GM10847 (cell line): ENCODE data around the gene FLT1.

Source experiments
- POLR2A ChIP-seq: IDR thresholded peaks from 2 replicates; pipeline ENCODE4 v1.6.1; 2011; ENCODE audit not compliant: insufficient read length; ENCODE audit errors: extremely low read depth

Gene FLT1

DNA sequence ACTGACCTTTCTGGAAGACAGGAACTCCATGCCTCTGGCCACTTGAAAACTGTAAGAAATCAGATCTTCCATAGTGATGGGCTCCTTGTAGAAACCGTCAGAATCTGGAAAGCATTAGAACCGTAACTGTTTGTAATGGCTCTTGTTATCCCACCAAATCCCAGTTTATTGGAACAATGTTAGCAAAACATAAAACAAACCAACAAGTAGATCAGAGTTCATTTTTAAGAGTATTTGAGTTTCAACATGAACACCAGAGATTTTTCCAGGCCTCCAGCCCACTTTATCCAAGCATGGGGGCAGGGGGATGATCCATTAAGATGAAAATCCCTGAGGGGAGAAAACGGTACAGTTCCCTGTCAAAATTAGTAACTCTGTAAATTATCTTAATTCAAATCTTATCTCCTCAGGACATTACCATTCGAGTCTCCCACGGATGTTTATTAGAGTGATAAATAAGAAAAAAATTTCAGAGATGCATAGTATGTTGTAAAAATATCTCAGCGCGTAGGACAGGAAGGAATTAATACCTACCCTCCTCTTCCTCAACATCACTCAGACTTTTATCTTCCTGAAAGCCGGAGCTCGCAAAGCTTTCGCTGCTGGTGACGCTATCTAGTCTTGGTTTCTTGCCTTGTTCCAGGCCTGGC lies 172.5 kb downstream of the FLT1 start:
- no peak for TF ChIP-seq POLR2A

DNA sequence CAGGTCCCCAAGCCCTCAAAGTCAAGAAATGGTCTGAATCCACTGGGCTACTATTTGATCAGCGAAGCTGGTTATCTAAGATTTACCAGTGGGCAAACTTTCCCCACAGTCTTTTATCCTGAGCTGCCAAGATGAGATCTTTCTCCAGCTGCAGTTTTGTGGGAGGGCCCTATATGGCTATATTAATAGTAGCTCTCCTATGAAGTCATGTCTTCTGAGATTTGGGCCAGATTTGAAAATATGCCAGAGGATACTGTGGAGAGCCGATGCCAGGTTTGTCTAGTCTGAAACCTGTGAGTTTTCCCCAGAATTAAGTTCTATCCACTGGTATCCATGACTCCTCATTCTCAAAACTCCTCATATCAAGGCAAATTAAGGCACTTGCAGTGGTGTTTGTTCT lies 173.2 kb downstream of the FLT1 start:
- no peak for TF ChIP-seq POLR2A

DNA sequence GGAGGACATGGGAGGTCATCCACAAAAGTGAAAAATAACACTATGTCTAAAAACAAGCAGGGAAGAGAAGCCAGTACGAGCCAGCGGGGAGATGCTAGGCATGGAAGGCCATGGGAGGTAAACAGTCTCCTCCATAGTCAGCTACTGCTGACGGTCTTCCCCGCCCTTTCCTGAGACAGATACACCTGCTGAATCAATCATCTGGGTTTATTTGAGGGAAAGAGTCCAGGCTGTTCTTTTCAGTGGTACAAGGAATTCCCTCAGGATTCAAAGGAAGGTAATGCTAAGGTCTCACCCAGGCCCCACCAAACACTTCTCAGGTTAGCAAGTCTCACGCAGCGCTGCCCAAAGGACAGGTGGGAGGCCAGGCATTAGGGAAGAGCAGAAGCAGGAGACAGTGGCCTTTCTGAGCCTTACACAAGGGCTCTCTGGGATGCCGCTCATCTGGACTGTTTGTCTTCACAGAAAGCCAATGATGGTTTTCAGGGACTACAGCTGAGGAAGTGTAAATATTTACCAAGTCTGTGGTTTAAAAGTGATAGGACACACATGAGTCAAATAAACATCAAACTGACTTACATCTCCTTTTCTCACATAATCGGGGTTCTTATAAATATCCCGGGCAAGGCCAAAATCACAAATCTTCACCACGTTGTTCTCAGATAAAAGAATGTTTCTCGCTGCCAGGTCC lies 173.9 kb downstream of the FLT1 start:
- no peak for TF ChIP-seq POLR2A

DNA sequence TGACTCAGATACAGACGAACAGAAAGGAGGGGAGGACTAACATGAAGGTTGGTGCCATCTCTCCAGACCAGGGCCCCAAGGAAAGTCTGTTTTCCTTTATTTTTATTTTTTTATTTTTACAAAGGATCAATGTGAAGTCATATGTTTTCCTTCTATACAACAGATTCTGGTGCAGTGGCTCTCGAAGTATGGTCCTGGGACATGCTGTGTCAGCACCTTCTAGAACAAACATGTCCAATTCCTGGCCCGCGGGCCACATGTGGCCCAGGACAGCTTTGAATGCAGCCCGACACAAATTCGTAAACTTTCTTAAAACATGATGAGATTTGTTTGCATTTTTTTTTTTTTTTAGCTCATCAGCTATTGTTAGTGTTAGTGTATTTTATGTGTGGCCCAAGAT lies 174.7 kb downstream of the FLT1 start:
- TF ChIP-seq POLR2A = no peak

DNA sequence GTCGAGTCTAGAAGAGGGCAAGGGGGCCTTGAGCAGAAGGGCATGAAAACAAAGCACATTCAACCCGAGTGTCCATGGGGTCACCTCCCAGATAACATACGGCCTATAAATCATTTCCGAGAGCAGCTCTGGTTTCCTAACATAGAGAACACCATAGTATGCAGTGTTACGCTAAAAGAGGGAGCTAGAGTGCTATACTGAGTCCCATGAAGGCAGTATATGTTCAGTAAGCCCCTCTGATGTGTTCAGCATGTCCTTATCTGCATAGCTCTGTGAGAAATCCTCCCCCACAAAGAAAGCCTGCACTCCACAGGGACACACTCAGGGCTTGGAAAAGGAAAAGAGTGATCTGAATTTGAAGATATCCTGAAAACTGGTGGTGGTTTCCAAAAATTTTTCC lies 175.4 kb downstream of the FLT1 start:
- no peak for TF ChIP-seq POLR2A

DNA sequence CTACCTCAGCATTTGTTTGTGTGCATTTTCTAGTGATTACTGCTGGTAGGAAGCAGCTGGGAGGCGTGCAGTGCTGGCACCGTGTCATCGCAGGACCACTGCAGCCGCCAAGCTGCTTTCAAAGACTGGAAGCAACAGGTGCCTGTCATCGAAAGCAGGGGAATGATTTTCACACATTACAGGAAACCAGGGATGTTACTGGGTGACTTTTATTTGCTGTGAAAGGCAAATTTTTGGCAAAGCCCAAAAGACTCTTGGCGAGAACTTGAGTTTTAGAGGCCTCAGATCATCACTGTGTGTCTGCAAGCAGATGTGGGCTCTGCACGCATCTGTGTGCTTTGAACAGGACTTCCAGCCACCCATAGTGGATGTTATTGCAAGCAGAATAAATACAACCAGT lies 176.4 kb downstream of the FLT1 start:
- TF ChIP-seq POLR2A = no peak

DNA sequence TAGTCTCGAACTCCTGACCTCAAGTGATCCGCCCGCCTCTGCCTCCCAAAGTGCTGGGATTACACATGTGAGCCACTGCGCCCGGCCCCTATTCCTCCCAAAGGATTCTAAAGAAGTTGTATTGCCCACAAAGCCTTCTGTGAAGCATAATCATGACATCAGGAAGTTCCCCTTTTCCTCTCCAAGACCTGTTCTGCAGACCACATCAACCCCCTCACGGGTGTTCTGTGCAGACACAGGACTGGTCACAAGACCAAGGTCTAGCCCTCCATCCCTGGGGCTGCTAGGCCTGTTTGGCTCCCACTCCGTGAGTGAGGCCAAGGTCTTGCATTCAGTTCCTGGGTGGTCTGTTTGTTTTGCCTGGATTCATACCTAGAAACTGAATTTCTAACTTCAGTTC lies 178.1 kb downstream of the FLT1 start:
- TF ChIP-seq POLR2A = no peak

DNA sequence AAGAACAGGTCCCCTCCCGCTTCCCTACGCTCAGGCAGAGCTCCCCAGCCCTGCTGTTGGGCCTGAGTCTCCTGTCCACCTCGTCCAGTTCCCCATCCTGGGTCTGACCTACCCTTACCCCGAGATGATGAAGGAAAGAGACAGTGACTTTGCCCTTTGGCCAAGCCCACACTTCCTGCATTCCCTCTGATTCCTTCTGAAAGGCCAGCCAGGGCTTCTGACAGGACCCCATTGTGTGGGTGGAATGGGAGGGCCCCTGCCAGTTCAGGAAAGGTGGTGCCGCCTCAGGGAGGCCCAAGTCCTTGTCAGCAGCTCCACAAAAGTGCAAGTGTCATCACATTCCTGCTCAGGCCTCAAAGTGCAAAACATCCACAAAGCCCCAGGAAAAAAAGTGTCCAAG lies 178.8 kb downstream of the FLT1 start:
- no peak for TF ChIP-seq POLR2A

DNA sequence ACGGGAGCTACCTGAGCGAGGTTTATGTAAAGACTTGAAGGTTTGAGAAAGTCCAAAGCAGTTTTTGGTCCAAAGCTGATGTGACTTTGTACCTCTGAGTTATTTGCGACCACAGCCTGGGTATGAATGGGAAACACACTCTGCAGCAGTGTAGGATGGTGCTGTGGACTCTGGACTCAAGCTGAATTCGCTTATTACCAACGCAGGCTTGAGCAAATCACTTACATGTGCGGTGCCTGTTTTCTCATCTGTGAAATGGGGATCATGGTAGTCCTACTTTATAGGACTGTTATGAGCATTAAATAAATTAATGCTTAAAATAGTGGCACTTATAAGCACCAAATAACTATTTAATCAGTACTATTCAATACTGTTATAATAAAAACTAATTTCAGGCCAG lies 180.0 kb downstream of the FLT1 start:
- TF ChIP-seq POLR2A = no peak

DNA sequence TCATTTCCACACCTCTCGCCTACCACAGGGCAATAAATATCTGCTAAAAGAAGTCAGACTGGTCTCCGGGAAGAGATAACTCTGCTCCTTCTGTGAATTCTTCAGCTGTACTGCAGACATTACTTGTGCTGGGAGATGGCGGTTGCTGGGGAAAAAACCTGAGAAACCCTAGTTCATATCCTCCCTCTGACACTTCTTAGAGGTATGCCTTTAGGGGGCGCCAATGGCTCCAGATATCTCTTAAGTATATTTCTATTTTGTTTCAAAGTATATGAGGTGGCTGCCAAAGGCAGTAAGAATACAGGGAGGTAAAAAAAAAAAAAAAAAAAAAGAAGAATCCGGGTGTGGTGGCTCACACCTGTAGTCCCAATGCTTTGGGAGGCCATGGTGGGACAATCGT lies 181.3 kb downstream of the FLT1 start:
- TF ChIP-seq POLR2A = no peak

DNA sequence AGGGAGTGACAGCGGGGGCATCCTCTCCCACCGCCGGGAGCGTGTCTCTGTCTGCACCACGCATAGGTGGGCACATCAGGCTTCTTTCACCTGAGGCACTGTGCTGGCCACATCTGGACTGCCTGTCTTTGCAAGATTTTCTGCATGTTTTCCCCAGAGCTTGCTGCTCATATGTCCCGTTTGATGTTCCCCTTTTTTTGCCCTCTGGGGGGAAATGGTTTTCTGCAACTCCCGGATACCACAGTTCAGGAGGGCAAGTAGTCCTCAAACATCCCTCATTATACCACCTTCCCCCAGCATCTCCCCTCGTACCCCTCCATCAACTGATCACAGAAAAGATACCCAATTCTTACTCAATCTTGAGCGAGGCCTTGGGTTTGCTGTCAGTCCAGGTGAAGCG lies 188.6 kb downstream of the FLT1 start:
- no peak for TF ChIP-seq POLR2A

DNA sequence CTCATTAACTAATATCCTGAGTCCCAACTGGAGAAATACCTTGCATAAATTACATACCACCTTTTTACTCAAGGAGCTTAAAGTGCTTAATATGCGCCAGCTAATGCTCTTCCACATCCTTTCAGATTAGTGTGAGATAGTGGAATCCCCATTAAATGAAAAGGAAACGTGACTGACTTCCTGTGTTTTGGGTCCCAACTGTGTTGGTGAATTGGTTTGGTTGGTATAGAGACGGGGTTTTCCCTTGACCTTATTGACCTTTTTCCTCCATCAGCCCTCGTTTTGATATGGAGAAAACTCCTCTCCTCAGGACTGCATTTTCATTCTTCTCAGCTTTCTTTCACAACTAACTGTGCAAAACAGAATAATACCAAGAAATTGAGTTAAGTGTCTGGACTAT lies 193.1 kb downstream of the FLT1 start:
- no peak for TF ChIP-seq POLR2A

DNA sequence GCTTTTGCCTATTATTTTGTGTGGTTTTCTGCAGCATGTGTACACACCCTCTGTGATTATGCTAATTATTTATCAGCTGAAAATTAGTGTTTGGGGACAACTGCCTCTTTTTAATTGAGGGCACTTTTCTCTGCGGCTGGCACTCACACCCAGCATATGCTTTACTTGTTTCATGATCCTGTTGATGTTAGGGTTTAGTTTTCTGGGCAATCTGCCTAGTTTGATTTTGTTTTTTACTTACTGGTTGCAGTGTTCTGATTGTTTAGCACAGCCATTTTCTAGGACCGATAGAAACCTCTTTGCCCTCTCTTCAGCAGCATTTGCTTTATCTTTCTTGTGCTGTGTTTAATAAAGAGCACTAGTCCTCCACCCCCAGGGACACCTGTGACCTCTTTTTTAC lies 195.0 kb downstream of the FLT1 start:
- TF ChIP-seq POLR2A = no peak

DNA sequence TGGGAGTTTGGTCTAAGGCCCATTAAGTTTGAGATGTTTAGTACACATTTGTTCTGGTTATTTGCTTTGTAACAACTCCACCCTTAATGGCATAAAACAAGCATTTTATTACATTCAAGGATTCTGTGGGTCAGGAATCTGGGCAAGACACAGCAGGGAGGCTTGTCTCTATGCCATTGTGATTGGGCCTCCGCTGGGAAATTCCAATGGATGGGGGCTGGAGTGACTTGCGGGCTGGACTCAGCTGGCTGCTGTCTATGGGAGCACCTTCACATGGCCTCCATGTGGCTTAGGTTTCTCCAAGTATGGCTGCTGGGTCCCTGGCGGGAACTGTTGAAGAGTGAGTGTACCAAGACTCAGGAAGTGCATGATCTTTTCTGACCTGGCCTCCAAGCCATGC lies 197.6 kb downstream of the FLT1 start:
- TF ChIP-seq POLR2A = no peak

DNA sequence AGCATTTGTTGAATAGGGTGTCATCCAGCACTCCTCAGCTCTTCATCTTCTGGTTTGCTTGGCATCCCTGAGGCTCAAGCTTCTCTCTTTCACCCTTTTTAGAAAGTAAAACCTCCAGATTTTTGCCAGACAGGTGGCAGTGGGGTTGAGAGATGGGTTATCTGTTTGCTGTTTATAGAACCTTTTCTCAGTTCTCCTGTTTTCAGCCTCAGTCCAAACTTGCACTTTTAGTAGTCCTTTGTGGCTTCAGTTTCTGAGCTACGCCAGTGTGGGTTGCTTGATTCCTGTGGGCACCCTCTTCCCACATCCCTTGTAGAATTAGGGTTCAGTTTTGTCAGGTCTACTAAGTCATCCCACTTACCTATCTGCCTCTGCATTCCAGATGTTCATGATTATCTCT lies 208.7 kb downstream of the FLT1 start:
- TF ChIP-seq POLR2A = no peak

DNA sequence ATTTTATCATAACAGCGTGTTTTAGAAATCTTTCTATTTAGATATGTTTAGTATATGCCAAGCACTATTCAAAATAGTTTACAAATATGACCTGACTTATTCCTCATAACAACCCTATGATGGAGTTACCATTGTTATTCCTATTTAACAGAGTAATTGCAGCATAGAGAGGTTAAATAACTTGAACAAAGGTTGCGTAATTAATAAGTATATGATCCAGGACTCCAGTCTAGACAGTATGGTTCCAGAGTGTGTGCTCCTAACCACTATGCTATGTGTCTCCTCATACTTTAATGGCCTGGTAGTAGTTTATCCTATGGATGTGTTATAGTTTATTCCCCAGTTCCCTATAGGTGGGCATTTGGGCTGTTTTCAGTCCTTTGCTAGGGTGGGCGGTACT lies 211.3 kb downstream of the FLT1 start:
- TF ChIP-seq POLR2A = no peak

DNA sequence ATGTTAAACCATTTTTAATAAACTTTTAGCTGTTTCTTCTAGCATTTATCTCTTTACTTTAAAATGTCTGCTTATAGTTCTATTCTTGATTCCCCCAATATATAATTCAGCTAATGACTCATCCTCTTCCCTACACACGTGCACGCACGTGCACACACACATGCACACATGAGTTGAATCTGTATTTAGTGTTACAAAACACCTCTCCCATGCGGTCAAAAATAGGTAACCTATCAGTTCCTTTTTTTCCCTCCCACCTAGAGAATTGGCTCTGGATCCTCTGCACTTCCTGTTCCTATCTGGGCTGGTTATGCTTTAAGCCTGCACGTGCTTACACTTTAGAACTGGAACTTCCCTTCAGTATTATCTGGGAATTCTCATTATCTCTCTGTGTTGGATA lies 212.5 kb downstream of the FLT1 start:
- TF ChIP-seq POLR2A = no peak
